Measurements from ENCODE around the gene G6PD. TPM values are rescaled to one million over a fixed set of nuclear protein-coding genes. Genes with fewer than 3 reads are reported as not detected.

G6PD gene
- total RNA-seq, 1 experiment from 2014 or later = 68.7 TPM

- Histone ChIP-seq H4K5ac (ENCODE audit: insufficient read length, low read depth, low read length) (no peak overlapping the region), H3K27ac (ENCODE audit: insufficient read length, low read depth, low read length) (no peak overlapping the region), H3K9me3 (ENCODE audit: control insufficient read depth, low read depth, low read length) (peaks cover 23% of the 10 kb centered on the region), H2BK120ac (ENCODE audit: low read depth, low read length, poor library complexity, severe bottlenecking) (no peak overlapping the region), H3T11ph (ENCODE audit: low read length) (no peak overlapping the region), H2BK15ac (ENCODE audit: low read depth, low read length) (no peak overlapping the region), H3K4me2 (ENCODE audit: insufficient read depth, insufficient read length, low read length) (no peak overlapping the region), H3K4me1 (ENCODE audit: insufficient read depth, low read length) (no peaks in the 10 kb centered on the region), H3K79me2 (ENCODE audit: insufficient read depth, low read length) (no peaks in the 10 kb centered on the region), H3K79me1 (ENCODE audit: insufficient read depth, low read depth, low read length, poor library complexity, severe bottlenecking) (no peaks in the 10 kb centered on the region), H4K8ac (replicated peaks; ENCODE audit: insufficient read length, low read depth, low read length) (no peak overlapping the region), H3K23ac (ENCODE audit: insufficient read length, low read depth, low read length) (no peak overlapping the region), H3K14ac (ENCODE audit: insufficient read depth, low read length) (no peak overlapping the region), H3K18ac (ENCODE audit: insufficient read length, low read depth, low read length) (no peak overlapping the region), H3K9ac (ENCODE audit: extremely low read depth, insufficient read length, low read length) (no peak overlapping the region), H4K91ac (ENCODE audit: insufficient read length, low read depth, low read length) (no peak overlapping the region), H2BK5ac (ENCODE audit: insufficient read length, low read length) (no peak overlapping the region), H3K56ac (ENCODE audit: insufficient read length, low read depth, low read length) (no peak overlapping the region), H2AK5ac (ENCODE audit: insufficient read length, low read length) (no peak overlapping the region), H2BK20ac (ENCODE audit: low read depth, low read length, poor library complexity, severe bottlenecking) (no peak overlapping the region), H3K4ac (ENCODE audit: low read depth, low read length) (no peak overlapping the region), H4K20me1 (ENCODE audit: control insufficient read depth, insufficient read depth, insufficient read length) (no peaks in the 10 kb centered on the region), H2AFZ (ENCODE audit: low read length) (no peak overlapping the region), H3K23me2 (ENCODE audit: insufficient read length, low read depth, low read length, poor library complexity, severe bottlenecking) (peaks cover 3% of the 10 kb centered on the region), H2BK12ac (ENCODE audit: insufficient read length, low read depth, low read length) (no peak overlapping the region), H3K27me3 (ENCODE audit: insufficient read depth, low read length) (no peaks in the 10 kb centered on the region)
- no CpG with 5 or more reads among the region's 9 CpGs for WGBS (ENCODE audit: extremely low coverage, insufficient read length, low lambda C conversion rate)
- Mint-ChIP-seq H3K27ac (no peak overlapping the region), H3K36me3 (ENCODE audit: insufficient read depth in 1 of 3, low read depth in 3 of 3) (peaks cover 31 to 63% (median 44%) of the 10 kb centered on the region in 3 experiments), H3K4me1 (no peaks in the 10 kb centered on the region), H3K27me3 (ENCODE audit: low read depth) (peaks cover 3% of the 10 kb centered on the region), H3K9me3 (peaks cover 64 to 77% of the 10 kb centered on the region in 2 experiments), H3K4me3 (peak overlapping the region in 1 of 2 experiments; percentile 17; a peak in 1 of 5 replicates)
- no peak for TF ChIP-seq CTCF (conservative IDR thresholded peaks at IDR 0.05)
- DNase-seq = no peak
Measured at GRCh38 chrX:154535892-154536291, 10.8 kb downstream of the G6PD start.

Data from H9 (cell line).